HEK293 (cell line): Measurements from ENCODE around the gene CD82.

Experiments
- CTCF ChIA-PET: fragments of 350-600 bp; formaldehyde crosslinking; extraction: SDS; loops from one replicate; lab custom pipeline; 2021; ENCODE audit warnings: antibody characterized with exemption; lab: Yijun Ruan, JAX
- POLR2A ChIA-PET: fragments of 300-600 bp; formaldehyde crosslinking; extraction: SDS; loops from one replicate; lab custom pipeline; 2020; ENCODE audit warnings: antibody characterized with exemption, inconsistent platforms; lab: Yijun Ruan, JAX
- H3K27ac ChIP-seq: fragments of 200-500 bp; sonication (Bioruptor generic); 2 replicates; pipeline ENCODE4 v1.5.1; 2014; ENCODE audit warnings: low read depth, low read length, control low read depth, inconsistent platforms; ENCODE audit errors: extremely low read depth
- H3K36me3 ChIP-seq, 2 experiments: fragments of 200-500 bp in 1 of 2; sonication (Bioruptor generic) in 1 of 2; 1 replicate in 1 of 2; 2 replicates in 1 of 2; pipeline ENCODE4 v1.5.1; 2014 to 2017; ENCODE audit warnings: inconsistent platforms in 2 of 2, low read length in 2 of 2; ENCODE audit not compliant: control insufficient read depth in 2 of 2, insufficient read depth in 1 of 2
- H3K4me1 ChIP-seq: fragments of 200-500 bp; sonication (Bioruptor generic); 2 replicates; pipeline ENCODE4 v1.5.1; 2014; ENCODE audit warnings: mild to moderate bottlenecking, low read length, inconsistent platforms; ENCODE audit not compliant: control insufficient read depth, insufficient read depth
- H3K4me3 ChIP-seq: 2 replicates; pipeline ENCODE4 v1.5.1; 2011; ENCODE audit warnings: low read depth, mild to moderate bottlenecking, control low read depth, low read length, moderate library complexity
- H3K9me3 ChIP-seq: fragments of 200-500 bp; sonication (Bioruptor generic); 2 replicates; pipeline ENCODE4 v1.5.1; 2014; ENCODE audit warnings: low read depth, low read length, inconsistent platforms; ENCODE audit not compliant: control insufficient read depth, insufficient read depth
- BCL11A ChIP-seq: fragments of 450-650 bp; formaldehyde crosslinking; IDR thresholded peaks from 2 replicates; pipeline ENCODE4 v1.5.1; 2016; ENCODE audit warnings: low read depth, missing biosample characterization, missing genetic modification characterization
- EGR2 ChIP-seq: fragments of 450-650 bp; formaldehyde crosslinking; IDR thresholded peaks from 2 replicates; pipeline ENCODE4 v1.5.1; 2016; ENCODE audit warnings: low read depth, missing biosample characterization, missing genetic modification characterization
- GLIS1 ChIP-seq: fragments of 450-650 bp; formaldehyde crosslinking; IDR thresholded peaks from 2 replicates; pipeline ENCODE4 v1.5.1; 2016; ENCODE audit warnings: missing biosample characterization, missing genetic modification characterization
- GLIS2 ChIP-seq: fragments of 450-650 bp; formaldehyde crosslinking; IDR thresholded peaks from 2 replicates; pipeline ENCODE4 v1.5.1; 2016; ENCODE audit warnings: missing biosample characterization, missing genetic modification characterization
- HIC1 ChIP-seq: fragments of 450-650 bp; formaldehyde crosslinking; IDR thresholded peaks from 2 replicates; pipeline ENCODE4 v1.5.1; 2016; ENCODE audit warnings: missing biosample characterization, missing genetic modification characterization
- IKZF3 ChIP-seq: fragments of 450-650 bp; IDR thresholded peaks from 2 replicates; pipeline ENCODE4 v1.5.0; 2018; ENCODE audit warnings: missing biosample characterization, mild to moderate bottlenecking, missing genetic modification characterization, moderate library complexity
- KLF1 ChIP-seq: fragments of 450-650 bp; formaldehyde crosslinking; IDR thresholded peaks from 2 replicates; pipeline ENCODE4 v1.5.1; 2016; ENCODE audit warnings: missing biosample characterization, missing genetic modification characterization
- OVOL3 ChIP-seq: fragments of 450-650 bp; formaldehyde crosslinking; IDR thresholded peaks from 2 replicates; pipeline ENCODE4 v1.5.1; 2016; ENCODE audit warnings: missing biosample characterization, missing genetic modification characterization
- REPIN1 ChIP-seq: fragments of 450-650 bp; formaldehyde crosslinking; IDR thresholded peaks from 2 replicates; pipeline ENCODE4 v1.5.1; 2017; ENCODE audit warnings: missing biosample characterization, missing genetic modification characterization, low read depth
- SCRT2 ChIP-seq: fragments of 450-650 bp; formaldehyde crosslinking; IDR thresholded peaks from 2 replicates; pipeline ENCODE4 v1.5.1; 2016; ENCODE audit warnings: missing biosample characterization, missing genetic modification characterization
- SETDB1 ChIP-seq: IDR thresholded peaks from one replicate; pipeline ENCODE4 v1.6.1; 2017; ENCODE audit warnings: mild to moderate bottlenecking, low read length, moderate library complexity, mixed read lengths; ENCODE audit not compliant: insufficient read length
- SP3 ChIP-seq: fragments of 450-650 bp; formaldehyde crosslinking; IDR thresholded peaks from 2 replicates; pipeline ENCODE4 v1.5.1; 2016; ENCODE audit warnings: missing biosample characterization, missing genetic modification characterization
- YY2 ChIP-seq: fragments of 450-650 bp; formaldehyde crosslinking; IDR thresholded peaks from 2 replicates; pipeline ENCODE4 v1.5.1; 2016; ENCODE audit warnings: missing biosample characterization, missing genetic modification characterization
- ZBTB20 ChIP-seq: fragments of 450-650 bp; formaldehyde crosslinking; IDR thresholded peaks from 2 replicates; pipeline ENCODE4 v1.5.1; 2016; ENCODE audit warnings: missing biosample characterization, missing genetic modification characterization
- ZBTB8A ChIP-seq: fragments of 450-650 bp; formaldehyde crosslinking; IDR thresholded peaks from 2 replicates; pipeline ENCODE4 v1.5.1; 2016; ENCODE audit warnings: missing biosample characterization, missing genetic modification characterization
- ZNF140 ChIP-seq: fragments of 450-650 bp; formaldehyde crosslinking; IDR thresholded peaks from 2 replicates; pipeline ENCODE4 v1.5.1; 2016; ENCODE audit warnings: missing biosample characterization, missing genetic modification characterization
- ZNF169 ChIP-seq: fragments of 450-650 bp; formaldehyde crosslinking; IDR thresholded peaks from 2 replicates; pipeline ENCODE4 v1.5.1; 2016; ENCODE audit warnings: missing biosample characterization, missing genetic modification characterization
- ZNF175 ChIP-seq: fragments of 450-650 bp; formaldehyde crosslinking; IDR thresholded peaks from 2 replicates; pipeline ENCODE4 v1.5.1; 2016; ENCODE audit warnings: missing biosample characterization, missing genetic modification characterization
- ZNF221 ChIP-seq: fragments of 450-650 bp; formaldehyde crosslinking; IDR thresholded peaks from 2 replicates; pipeline ENCODE4 v1.5.1; 2017; ENCODE audit warnings: missing biosample characterization, missing genetic modification characterization, borderline replicate concordance
- ZNF266 ChIP-seq: fragments of 450-650 bp; formaldehyde crosslinking; IDR thresholded peaks from 2 replicates; pipeline ENCODE4 v1.5.1; 2016; ENCODE audit warnings: missing biosample characterization, missing genetic modification characterization, low read depth
- ZNF274 ChIP-seq, 2 experiments: fragments of 200-500 bp in 1 of 2; fragments of 450-650 bp in 1 of 2; sonication (Bioruptor generic) in 1 of 2; formaldehyde crosslinking in 1 of 2; IDR thresholded peaks; 2 replicates each; pipeline versions ENCODE4 v1.5.1 to v1.6.1; 2014 to 2016; ENCODE audit warnings: borderline replicate concordance in 1 of 2, inconsistent platforms in 1 of 2, low read length in 1 of 2, missing biosample characterization in 1 of 2, missing genetic modification characterization in 1 of 2
- ZNF37A ChIP-seq: fragments of 450-650 bp; IDR thresholded peaks from 2 replicates; pipeline ENCODE4 v1.5.1; 2018; ENCODE audit warnings: missing biosample characterization, missing genetic modification characterization
- ZNF394 ChIP-seq: fragments of 450-650 bp; formaldehyde crosslinking; IDR thresholded peaks from 2 replicates; pipeline ENCODE4 v1.5.1; 2016; ENCODE audit warnings: missing biosample characterization, missing genetic modification characterization, mild to moderate bottlenecking, moderate library complexity, borderline replicate concordance
- ZNF416 ChIP-seq: fragments of 450-650 bp; formaldehyde crosslinking; IDR thresholded peaks from 2 replicates; pipeline ENCODE4 v1.5.1; 2016; ENCODE audit warnings: missing biosample characterization, missing genetic modification characterization
- ZNF600 ChIP-seq: fragments of 450-650 bp; formaldehyde crosslinking; IDR thresholded peaks from 2 replicates; pipeline ENCODE4 v1.5.1; 2016; ENCODE audit warnings: missing biosample characterization, missing genetic modification characterization
- ZNF624 ChIP-seq: fragments of 450-650 bp; formaldehyde crosslinking; IDR thresholded peaks from 2 replicates; pipeline ENCODE4 v1.5.1; 2017; ENCODE audit warnings: missing biosample characterization, missing genetic modification characterization
- ZNF776 ChIP-seq: fragments of 450-650 bp; formaldehyde crosslinking; IDR thresholded peaks from 2 replicates; pipeline ENCODE4 v1.5.0; 2017; ENCODE audit warnings: missing biosample characterization, missing genetic modification characterization, borderline replicate concordance
- TF ChIP-seq, protein P1 (sequence below): fragments of 450-650 bp; formaldehyde crosslinking; IDR thresholded peaks from 2 replicates; pipeline ENCODE4 v1.5.1; 2016; ENCODE audit warnings: missing biosample characterization, missing genetic modification characterization
- TF ChIP-seq, protein P2 (sequence below): fragments of 450-650 bp; formaldehyde crosslinking; IDR thresholded peaks from 2 replicates; pipeline ENCODE4 v1.5.1; 2016; ENCODE audit warnings: missing biosample characterization, missing genetic modification characterization
- TF ChIP-seq, protein P3 (sequence below): fragments of 450-650 bp; formaldehyde crosslinking; IDR thresholded peaks from 2 replicates; pipeline ENCODE4; 2016; ENCODE audit warnings: missing biosample characterization, missing genetic modification characterization

CD82 gene

DNA sequence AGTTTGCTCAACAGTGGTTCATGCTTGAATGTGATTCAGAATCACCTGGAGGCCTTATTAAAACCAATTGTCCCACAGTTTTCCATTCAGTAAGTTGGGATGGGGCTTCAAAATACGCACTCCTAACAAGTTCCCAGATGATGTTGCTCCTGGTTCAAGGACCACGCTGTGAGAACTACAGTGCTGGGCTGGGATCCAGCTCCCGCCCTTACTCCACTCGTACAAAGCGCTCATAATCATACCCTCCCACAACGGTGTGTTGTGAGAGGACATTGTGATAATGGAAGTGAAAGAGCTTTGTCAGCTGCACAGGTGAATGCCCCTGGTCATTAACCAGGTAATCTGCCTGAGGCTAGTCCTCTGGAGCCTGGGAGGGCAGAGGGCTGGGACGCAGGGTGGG is 1.3 kb upstream of the CD82 start:
- Histone ChIP-seq H3K9me3 (no peaks in the 10 kb centered on the region), H3K36me3 (no peaks in the 10 kb centered on the region), H3K27ac (peak overlapping the region; percentile 45; the same call in 1 of the 2 replicates), H3K4me3 (no peak overlapping the region), H3K4me1 (no peaks in the 10 kb centered on the region; the same call in 1 of the 2 replicates)
- POLR2A ChIA-PET: interaction anchor here (1.8 kb wide), 1 partner anchor 14 kb away, joined by 5 read pairs; no protein-coding TSS in a partner anchor
- TF ChIP-seq KLF1 (tag by site-specific recombination) (peak; percentile 68), EGR2 (0 out of 2 replicates have a peak, but pooled peaks have one; percentile 18), YY2 (tag by site-specific recombination) (no peak)
- CTCF ChIA-PET: interaction anchor here (0.6 to 12.6 kb wide), 5 partner anchors 9 to 347 kb away, joined by 3 to 275 read pairs (median 4); no protein-coding TSS in a partner anchor

DNA sequence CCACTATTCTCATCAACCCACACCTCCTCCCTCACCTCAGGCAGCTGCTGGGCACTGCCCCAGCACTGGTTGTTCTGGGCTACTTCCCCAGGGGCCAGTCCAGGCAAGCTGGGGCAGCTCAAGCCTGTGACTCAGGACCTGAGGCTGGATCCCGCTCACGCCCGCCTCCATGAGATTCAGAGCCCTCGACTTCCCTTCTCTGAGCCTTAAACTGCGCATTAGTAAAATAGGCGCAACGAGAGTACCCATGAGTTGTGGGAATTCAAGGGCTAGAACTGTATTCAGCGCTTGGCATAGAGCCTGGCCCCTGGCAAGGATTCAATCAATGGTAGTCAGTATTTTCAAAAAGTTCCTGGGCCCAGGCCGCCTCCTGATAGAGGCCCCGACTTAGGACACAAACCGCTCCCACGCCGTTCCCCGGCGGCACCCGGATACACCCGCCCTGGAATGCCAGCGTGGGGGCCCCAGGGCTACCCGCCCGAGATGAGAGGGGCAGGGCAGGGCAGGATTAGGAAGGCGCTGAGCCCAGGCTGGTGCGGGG is 723 bp upstream of the CD82 start:
- ChIA-PET CTCF (interaction anchor here (0.6 to 12.6 kb wide), 5 partner anchors 8 to 347 kb away, joined by 3 to 275 read pairs (median 4); no protein-coding TSS in a partner anchor), POLR2A (interaction anchor here (0.6 to 1.8 kb wide), 6 partner anchors 14 to 623 kb away, joined by 3 to 6 read pairs (median 4); partner anchors contain the start of gene C11orf96)
- peak overlapping the region; percentile 45; the same call in 1 of the 2 replicates for H3K27ac ChIP-seq
- peak overlapping the region; percentile 29 for H3K4me3 ChIP-seq
- H3K36me3 ChIP-seq: no peaks in the 10 kb centered on the region
- no peaks in the 10 kb centered on the region; the same call in 1 of the 2 replicates for H3K4me1 ChIP-seq
- H3K9me3 ChIP-seq: no peaks in the 10 kb centered on the region
- TF ChIP-seq ZNF140 (tag by site-specific recombination) (no peak), ZNF169 (tag by site-specific recombination) (no peak), SETDB1 (no peak), REPIN1 (tag by site-specific recombination) (no peak), GLIS1 (tag by site-specific recombination) (peak; percentile 31; the same call in 1 of the 2 replicates), ZNF624 (no peak), ZNF274 (IDR thresholded peaks at IDR 0.05; ENCODE audit: low read length) (no peak), ZNF274 (tag by site-specific recombination; IDR thresholded peaks at IDR 0.05; ENCODE audit: borderline replicate concordance) (no peak), GLIS2 (tag by site-specific recombination) (peak; percentile 78), ZNF394 (tag by site-specific recombination) (no peak), ZNF416 (tag by site-specific recombination) (no peak), ZNF266 (tag by site-specific recombination) (no peak), ZNF221 (no peak), BCL11A (tag by site-specific recombination) (no peak), ZNF175 (tag by site-specific recombination) (no peak), ZNF600 (tag by site-specific recombination) (0 out of 2 replicates have a peak, but pooled peaks have one; percentile 16), IKZF3 (tag by site-specific recombination) (0 out of 2 replicates have a peak, but pooled peaks have one; percentile 8), ZBTB8A (tag by site-specific recombination) (peak; percentile 83), ZNF37A (no peak), SCRT2 (no peak), SP3 (tag by site-specific recombination) (no peak), HIC1 (tag by site-specific recombination) (peak; percentile 69; the same call in 1 of the 2 replicates), OVOL3 (tag by site-specific recombination) (no peak), ZBTB20 (tag by site-specific recombination) (peak; percentile 98), ZNF776 (tag by site-specific recombination) (no peak)
- TF ChIP-seq, protein P1, sequence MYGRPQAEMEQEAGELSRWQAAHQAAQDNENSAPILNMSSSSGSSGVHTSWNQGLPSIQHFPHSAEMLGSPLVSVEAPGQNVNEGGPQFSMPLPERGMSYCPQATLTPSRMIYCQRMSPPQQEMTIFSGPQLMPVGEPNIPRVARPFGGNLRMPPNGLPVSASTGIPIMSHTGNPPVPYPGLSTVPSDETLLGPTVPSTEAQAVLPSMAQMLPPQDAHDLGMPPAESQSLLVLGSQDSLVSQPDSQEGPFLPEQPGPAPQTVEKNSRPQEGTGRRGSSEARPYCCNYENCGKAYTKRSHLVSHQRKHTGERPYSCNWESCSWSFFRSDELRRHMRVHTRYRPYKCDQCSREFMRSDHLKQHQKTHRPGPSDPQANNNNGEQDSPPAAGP: peak; percentile 21; the same call in 1 of the 2 replicates
- TF ChIP-seq, protein P2, sequence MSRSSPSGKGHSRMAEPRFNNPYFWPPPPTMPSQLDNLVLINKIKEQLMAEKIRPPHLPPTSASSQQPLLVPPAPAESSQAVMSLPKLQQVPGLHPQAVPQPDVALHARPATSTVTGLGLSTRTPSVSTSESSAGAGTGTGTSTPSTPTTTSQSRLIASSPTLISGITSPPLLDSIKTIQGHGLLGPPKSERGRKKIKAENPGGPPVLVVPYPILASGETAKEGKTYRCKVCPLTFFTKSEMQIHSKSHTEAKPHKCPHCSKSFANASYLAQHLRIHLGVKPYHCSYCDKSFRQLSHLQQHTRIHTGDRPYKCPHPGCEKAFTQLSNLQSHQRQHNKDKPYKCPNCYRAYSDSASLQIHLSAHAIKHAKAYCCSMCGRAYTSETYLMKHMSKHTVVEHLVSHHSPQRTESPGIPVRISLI (tag by site-specific recombination): no peak
- TF ChIP-seq, protein P3, sequence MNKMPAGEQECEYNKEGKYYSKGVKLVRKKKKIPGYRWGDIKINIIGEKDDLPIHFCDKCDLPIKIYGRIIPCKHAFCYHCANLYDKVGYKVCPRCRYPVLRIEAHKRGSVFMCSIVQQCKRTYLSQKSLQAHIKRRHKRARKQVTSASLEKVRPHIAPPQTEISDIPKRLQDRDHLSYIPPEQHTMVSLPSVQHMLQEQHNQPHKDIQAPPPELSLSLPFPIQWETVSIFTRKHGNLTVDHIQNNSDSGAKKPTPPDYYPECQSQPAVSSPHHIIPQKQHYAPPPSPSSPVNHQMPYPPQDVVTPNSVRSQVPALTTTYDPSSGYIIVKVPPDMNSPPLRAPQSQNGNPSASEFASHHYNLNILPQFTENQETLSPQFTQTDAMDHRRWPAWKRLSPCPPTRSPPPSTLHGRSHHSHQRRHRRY (tag by site-specific recombination): no peak
